Measurements from ENCODE around the gene CERCAM. TPM values are rescaled to one million over a fixed set of nuclear protein-coding genes. Genes with fewer than 3 reads are reported as not detected.

Gene CERCAM
- total and polyA plus RNA-seq, 2 of the 4 experiments (the other 2 are of a cell fraction) = 15.1 to 118 TPM

DNA sequence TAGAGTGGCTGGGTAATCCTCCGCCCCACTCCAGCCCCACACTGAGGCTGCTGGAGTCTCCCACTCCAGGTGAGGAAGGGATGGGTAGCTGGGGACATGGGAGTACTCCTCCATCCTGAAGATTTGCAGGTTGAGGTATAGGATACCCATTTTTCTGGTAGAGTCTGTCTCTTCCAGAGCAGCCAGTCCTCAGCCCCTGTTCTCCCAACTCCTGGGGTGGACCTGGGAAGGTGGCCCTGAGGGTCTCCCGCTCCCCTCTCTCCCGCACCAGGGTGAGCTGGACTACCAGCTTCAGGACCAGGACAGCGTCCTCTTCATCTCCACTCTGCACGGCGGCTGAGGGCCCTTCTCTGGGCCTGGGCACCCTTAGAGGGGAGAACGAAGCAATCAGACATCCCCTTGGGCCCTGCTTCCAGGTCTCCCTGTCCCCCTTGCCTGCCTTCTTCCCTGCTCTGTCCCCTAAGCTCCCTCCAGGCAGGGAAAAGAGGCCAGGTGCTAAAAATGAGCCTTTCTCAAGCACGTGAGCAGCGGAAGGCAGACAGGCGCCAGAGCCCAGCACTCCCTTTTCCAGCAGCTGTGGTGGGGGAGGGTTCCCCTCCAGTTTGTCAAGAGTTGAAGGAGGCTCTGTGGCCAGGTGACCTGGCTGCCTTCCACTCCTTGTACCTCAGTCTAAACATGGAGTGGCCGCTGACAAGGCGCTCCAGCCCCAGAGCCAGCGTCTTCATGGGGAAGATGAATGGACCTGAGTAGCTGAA lies 31.1 kb upstream of the CERCAM start:
- Histone ChIP-seq H3K4me3 (ENCODE audit: insufficient read depth, low read depth, low read length) (no peak overlapping the region), H3K79me1 (ENCODE audit: low read depth in 1 of 2, low read length in 2 of 2) (peaks cover 0 to 18% of the 10 kb centered on the region in 2 experiments; a peak in 3 of 4 replicates), H3K4ac (ENCODE audit: low read depth, low read length) (no peak overlapping the region), H3K23ac (ENCODE audit: low read depth, low read length) (no peak overlapping the region), H3K14ac (replicated peaks; ENCODE audit: low read depth, low read length) (no peak overlapping the region), H3K4me1 (ENCODE audit: control insufficient read depth, insufficient read depth, low read length) (no peaks in the 10 kb centered on the region), H3K18ac (ENCODE audit: low read depth, low read length) (no peak overlapping the region), H2BK20ac (ENCODE audit: low read depth, low read length) (no peak overlapping the region), H3K27me3 (ENCODE audit: control insufficient read depth, insufficient read depth, low read length) (no peaks in the 10 kb centered on the region), H2AK5ac (ENCODE audit: low read depth, low read length) (no peak overlapping the region), H3K9ac (ENCODE audit: low read depth, low read length) (no peak overlapping the region), H3K36me3 (ENCODE audit: control insufficient read depth, insufficient read depth, low read length) (peaks cover 40% of the 10 kb centered on the region), H3K4me2 (ENCODE audit: low read depth, low read length) (no peak overlapping the region), H3K56ac (ENCODE audit: extremely low read depth, insufficient read depth, low read length) (no peak overlapping the region), H3K9me3 (ENCODE audit: control insufficient read depth, insufficient read depth, low read length) (no peaks in the 10 kb centered on the region), H4K20me1 (ENCODE audit: insufficient read depth, low read length) (peaks cover 7% of the 10 kb centered on the region), H4K8ac (ENCODE audit: low read depth in 2 of 2, low read length in 2 of 2) (no peak overlapping the region), H2BK15ac (ENCODE audit: low read depth, low read length) (no peak overlapping the region), H4K91ac (ENCODE audit: insufficient read depth, low read depth, low read length) (no peak overlapping the region), H2BK120ac (ENCODE audit: low read depth, low read length) (no peak overlapping the region), H2AFZ (replicated peaks; ENCODE audit: low read length, poor library complexity) (no peak overlapping the region), H4K5ac (ENCODE audit: low read depth, low read length) (no peak overlapping the region), H3K9me1 (ENCODE audit: insufficient read depth, low read length) (peaks cover 5% of the 10 kb centered on the region; the same call in 1 of the 2 replicates), H3K27ac (ENCODE audit: insufficient read depth, low read length) (no peak overlapping the region), H2AK9ac (replicated peaks; ENCODE audit: low read depth, low read length, poor library complexity) (peak overlapping the region; percentile 16), H2BK5ac (ENCODE audit: low read depth, low read length, poor library complexity, severe bottlenecking) (no peak overlapping the region)
- BruUV-seq (replicated peaks) = TSS peak; percentile 89
- intact Hi-C loops (cut with micrococcal nuclease) (no loop called here), in situ Hi-C loops (cut with MboI; ENCODE audit: low sequenced_read_pairs) (no loop called here), dilution Hi-C loops (cut with HindIII; ENCODE audit: low sequenced_read_pairs, unreplicated experiment) (no loop called here)
- DNase-seq (no peak), ATAC-seq (ENCODE audit: low read depth) (no peak)
- WGBS, 2 experiments (ENCODE audit: extremely low coverage in 2 of 2, insufficient read length in 1 of 2) = 100% methylated on average over 2 of the region's 13 CpGs; no CpG with 5 or more reads in 1 of the 2 experiments
- no peak for TF ChIP-seq MAFK (IDR thresholded peaks at IDR 0.05; ENCODE audit: low read depth, low read length)
- TF ChIP-seq FOS (IDR thresholded peaks at IDR 0.05; ENCODE audit: low read depth, low read length) = no peak
- TF ChIP-seq NFE2L2 (IDR thresholded peaks at IDR 0.05; ENCODE audit: low read depth, low read length) = no peak
- TF ChIP-seq POLR2A (IDR thresholded peaks at IDR 0.05; ENCODE audit: low read depth, low read length) = no peak
- TF ChIP-seq RAD21 (IDR thresholded peaks at IDR 0.05; ENCODE audit: low read length) = no peak
- no peak for TF ChIP-seq ELK1 (IDR thresholded peaks at IDR 0.05; ENCODE audit: borderline replicate concordance, low read depth, low read length)
- TF ChIP-seq RFX5 (IDR thresholded peaks at IDR 0.05; ENCODE audit: low read depth, low read length) = no peak
- no peak for TF ChIP-seq BHLHE40 (IDR thresholded peaks at IDR 0.05; ENCODE audit: low read depth, low read length)
- TF ChIP-seq, protein P1, sequence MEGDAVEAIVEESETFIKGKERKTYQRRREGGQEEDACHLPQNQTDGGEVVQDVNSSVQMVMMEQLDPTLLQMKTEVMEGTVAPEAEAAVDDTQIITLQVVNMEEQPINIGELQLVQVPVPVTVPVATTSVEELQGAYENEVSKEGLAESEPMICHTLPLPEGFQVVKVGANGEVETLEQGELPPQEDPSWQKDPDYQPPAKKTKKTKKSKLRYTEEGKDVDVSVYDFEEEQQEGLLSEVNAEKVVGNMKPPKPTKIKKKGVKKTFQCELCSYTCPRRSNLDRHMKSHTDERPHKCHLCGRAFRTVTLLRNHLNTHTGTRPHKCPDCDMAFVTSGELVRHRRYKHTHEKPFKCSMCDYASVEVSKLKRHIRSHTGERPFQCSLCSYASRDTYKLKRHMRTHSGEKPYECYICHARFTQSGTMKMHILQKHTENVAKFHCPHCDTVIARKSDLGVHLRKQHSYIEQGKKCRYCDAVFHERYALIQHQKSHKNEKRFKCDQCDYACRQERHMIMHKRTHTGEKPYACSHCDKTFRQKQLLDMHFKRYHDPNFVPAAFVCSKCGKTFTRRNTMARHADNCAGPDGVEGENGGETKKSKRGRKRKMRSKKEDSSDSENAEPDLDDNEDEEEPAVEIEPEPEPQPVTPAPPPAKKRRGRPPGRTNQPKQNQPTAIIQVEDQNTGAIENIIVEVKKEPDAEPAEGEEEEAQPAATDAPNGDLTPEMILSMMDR (conservative IDR thresholded peaks at IDR 0.05; ENCODE audit: low read depth, low read length) = no peak
- no peak for TF ChIP-seq MAZ (IDR thresholded peaks at IDR 0.05; ENCODE audit: borderline replicate concordance, low read depth, low read length)
- CTCF ChIA-PET = no interaction called here
- POLR2A ChIA-PET (ENCODE audit: unreplicated experiment) = interaction anchor here (0.6 kb wide), 1 partner anchor 32 kb away, joined by 5 read pairs; no protein-coding TSS in a partner anchor

All from IMR-90 (cell line).